ENCODE data around the gene MMS22L.

The MMS22L gene, protein sequence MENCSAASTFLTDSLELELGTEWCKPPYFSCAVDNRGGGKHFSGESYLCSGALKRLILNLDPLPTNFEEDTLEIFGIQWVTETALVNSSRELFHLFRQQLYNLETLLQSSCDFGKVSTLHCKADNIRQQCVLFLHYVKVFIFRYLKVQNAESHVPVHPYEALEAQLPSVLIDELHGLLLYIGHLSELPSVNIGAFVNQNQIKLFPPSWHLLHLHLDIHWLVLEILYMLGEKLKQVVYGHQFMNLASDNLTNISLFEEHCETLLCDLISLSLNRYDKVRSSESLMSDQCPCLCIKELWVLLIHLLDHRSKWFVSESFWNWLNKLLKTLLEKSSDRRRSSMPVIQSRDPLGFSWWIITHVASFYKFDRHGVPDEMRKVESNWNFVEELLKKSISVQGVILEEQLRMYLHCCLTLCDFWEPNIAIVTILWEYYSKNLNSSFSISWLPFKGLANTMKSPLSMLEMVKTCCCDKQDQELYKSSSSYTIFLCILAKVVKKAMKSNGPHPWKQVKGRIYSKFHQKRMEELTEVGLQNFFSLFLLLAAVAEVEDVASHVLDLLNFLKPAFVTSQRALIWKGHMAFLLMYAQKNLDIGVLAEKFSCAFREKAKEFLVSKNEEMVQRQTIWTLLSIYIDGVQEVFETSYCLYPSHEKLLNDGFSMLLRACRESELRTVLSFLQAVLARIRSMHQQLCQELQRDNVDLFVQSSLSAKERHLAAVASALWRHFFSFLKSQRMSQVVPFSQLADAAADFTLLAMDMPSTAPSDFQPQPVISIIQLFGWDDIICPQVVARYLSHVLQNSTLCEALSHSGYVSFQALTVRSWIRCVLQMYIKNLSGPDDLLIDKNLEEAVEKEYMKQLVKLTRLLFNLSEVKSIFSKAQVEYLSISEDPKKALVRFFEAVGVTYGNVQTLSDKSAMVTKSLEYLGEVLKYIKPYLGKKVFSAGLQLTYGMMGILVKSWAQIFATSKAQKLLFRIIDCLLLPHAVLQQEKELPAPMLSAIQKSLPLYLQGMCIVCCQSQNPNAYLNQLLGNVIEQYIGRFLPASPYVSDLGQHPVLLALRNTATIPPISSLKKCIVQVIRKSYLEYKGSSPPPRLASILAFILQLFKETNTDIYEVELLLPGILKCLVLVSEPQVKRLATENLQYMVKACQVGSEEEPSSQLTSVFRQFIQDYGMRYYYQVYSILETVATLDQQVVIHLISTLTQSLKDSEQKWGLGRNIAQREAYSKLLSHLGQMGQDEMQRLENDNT

DNA sequence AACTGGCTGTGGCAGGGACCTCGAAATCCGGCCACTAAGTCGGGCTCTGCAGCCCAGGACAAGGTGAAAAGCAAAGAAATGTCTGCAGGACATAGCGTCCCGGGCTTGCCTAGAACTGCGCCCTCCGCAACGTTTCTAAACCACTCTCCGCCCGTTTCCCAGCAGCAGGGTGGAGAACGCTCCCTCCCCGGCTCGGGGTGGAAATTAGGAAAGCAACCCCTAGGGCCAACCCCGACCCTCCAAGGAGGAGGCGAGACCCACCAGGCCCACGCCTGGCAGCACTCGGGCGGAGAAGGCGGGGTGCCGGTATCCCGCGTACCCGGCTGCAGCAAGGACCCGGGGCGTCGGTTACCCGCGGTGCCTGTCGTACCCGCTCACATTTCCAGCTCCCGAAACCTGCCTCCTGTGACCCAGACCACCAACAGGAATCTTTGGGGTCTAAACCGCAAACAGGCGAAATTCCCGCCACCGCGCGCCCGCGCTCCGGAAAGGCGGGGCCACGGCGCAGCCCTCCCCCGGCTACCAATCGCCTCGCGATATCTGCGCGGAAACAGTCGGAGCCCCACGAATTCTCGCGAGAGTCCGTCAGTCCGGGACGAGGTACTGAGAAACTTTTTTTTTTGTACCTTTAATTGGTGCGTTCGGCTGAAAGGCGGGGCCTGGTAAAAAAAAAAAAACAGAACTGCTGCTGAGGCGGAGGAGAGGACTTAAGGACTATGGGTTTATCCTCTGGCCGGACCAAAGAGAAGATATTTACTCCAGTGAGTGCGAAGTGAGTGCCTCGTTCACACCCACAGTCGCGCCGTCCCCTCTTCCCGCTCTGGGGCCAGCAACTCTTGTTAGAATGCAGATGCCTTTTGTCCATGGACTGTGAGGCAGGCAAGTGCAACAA is at the start of gene MMS22L:
TSS of gene MMS22L (minus strand) at position 491 of the 892 bp plus-strand sequence. CDS start 739 bp downstream, outside the sequence.
- no peak for FAIRE-seq

DNA sequence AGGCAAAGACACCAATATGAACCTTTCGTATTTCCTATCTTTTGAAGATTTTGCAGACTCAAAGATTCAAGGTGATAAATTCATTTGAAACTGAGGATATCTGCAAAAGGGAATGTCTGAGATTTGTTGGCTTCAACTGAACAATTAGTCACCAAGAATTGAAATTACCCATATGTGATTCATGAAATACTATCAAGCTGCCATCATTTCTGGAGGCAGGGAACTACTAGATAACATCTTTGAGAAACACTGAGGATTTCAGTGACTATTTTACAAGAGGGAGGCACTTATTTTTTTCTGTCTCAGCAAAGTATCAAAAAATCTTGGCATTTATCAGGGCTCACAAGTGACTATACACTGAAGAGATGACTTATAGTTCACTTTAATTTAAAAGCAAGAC is 39.8 kb upstream of the MMS22L start:
- no peak for FAIRE-seq

DNA sequence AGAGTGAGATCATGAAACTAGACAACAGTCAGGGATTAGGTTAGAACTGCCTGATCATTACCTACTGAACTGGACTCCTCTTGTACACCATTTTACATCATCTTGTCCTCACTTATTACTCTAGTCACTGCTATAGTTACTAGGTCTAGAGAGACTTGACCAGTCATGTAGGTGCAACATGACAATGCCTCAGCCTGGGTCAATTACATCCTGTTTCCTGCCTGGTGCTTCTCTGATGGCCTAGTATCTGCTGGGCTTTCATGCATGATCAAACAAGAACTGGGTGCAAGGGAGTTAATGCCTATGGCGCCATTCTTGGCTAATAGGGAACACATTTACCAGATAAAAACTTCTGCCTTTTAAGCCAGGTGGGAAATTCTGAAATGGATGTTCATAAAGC is 39.2 kb upstream of the MMS22L start:
- FAIRE-seq: no peak

DNA sequence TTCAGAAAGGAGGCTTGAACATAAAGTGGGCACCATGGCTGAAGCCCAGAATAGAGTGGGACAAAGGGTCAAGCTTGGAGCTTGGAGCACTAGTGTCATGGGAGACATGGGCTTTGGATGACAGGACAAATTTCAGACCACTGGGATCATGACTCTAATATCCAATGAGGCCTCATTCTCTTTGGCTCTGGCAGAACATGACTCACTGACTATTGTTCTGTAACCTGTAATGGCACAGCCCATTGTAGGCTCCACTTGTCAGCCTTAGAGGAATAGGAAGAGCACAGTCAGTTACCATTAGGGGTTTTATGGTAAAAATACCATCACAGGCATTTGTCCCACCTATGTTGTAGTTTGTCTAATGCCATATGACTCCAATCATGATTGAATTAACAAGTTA is 34.0 kb upstream of the MMS22L start:
- FAIRE-seq: no peak

DNA sequence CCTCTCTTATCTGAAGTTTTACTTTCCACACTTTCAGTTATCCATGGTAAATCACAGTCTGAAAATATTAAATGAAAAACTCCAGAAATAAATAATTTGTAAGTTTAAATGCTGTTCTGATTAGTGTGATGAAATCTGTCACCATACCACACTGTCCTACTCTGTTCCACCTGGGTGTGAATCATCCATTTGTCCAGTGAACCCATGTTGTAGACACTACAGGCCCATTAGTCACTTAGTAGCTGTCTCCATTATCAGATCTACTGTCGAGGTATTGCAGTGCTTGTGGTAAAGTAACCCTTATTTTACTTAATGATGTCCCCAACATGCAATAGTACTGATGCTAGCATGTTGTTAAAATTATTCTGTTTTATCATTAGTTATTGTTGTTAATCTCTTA is 29.2 kb upstream of the MMS22L start:
- no peak for FAIRE-seq

DNA sequence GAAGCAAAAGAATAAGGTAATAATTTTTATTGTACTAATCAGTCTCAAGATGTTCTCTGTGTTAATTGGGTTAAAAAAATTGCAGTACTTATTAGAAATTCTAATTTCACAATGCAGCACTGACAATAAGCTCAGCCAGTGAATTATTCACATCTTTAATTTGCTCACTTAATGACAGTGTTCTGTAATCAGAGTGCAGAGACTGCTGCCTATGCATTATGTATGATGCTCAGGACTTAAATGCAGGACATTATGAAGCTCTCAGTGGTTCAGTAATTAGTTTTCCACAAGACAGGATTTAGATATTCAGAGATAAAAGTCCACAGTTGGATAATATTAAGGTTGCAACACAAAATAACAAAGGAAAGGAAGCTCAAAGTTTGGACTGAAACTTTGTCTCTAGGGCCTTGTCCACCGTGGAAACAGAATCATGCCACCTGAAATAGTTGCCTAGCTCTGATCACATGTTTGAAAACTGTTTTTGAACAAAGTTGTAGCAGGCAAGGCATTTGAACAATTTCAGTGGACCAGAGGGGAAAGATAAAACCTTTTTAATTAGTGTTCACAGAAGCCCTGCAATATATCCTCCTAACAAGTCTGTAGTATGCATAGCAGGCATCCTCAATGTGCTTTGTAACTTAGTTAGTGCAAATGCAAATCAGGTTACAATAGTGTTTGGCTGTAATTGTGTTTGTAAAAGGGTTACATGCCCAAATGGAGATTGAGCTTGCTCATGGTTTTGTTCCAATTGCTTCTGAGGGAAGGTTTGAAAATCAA is 23.7 kb upstream of the MMS22L start:
- FAIRE-seq: no peak

DNA sequence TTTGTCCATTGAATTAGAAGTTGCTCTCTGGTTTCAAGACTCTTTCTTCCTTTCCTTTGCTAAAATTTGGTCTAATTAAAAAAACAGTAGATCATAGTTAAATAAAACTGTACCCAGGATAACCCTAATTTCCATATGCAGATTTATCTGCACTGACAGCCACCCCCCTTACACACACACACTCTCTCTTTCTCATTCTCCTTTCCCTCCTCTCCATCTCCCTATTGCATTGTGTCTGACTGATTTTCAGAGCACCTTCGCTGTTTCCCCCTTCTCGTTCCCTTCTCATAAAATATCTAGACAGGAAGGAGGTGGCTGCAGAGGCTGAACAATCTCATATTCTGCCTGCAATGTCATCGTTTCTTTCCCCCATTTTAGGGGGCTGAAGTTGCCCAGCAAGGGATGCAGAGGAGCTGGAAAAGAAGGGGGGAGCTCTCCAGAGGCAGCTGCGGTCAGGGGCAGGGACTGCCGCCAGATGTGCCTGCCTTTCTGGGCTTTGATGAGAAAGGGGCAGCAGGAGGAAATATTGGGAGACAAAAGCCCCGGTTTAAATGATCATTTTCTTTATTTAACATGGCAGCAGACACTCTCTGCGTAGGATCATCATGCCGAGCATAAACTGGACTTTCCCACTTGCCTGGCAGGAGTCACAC is 22.5 kb upstream of the MMS22L start:
- FAIRE-seq: no peak

DNA sequence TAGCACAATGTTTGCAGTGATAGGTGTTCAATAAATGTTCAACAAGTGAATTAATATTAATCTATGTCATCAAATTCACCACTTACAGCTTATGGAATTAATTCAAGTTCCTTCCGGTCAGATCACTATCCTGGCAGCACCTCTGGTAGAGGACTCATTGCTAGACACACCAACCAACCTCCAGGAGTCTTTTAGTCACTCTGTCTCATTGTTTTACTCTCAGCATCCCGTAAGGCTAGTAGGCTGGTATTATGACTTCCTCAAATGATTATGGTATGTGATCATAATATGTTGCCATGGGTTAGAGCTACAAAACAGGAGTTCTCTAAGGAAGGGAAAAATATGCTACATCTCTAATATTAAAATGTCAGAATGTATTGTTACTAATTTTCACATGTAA is 21.7 kb upstream of the MMS22L start:
- FAIRE-seq: no peak

DNA sequence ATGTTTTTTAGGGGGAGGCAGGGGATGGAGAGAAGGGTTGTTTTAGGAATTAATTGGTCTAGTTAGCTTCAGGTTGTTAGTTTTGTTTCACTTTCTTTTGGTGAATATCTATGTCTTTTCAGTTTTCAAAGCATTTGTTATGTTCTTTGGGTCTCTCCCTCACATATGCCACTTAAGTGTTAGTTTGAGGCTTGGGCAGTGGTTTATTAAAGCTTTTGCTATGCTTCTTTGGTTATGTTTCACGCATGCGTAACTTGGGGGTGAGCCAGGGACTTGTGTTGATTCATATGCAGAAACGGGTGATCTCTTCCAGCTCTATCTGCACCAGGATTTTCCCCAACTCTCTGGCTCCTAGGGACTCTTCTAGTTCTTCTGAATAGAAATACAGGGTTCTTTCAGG is 11.4 kb upstream of the MMS22L start:
- FAIRE-seq: no peak

DNA sequence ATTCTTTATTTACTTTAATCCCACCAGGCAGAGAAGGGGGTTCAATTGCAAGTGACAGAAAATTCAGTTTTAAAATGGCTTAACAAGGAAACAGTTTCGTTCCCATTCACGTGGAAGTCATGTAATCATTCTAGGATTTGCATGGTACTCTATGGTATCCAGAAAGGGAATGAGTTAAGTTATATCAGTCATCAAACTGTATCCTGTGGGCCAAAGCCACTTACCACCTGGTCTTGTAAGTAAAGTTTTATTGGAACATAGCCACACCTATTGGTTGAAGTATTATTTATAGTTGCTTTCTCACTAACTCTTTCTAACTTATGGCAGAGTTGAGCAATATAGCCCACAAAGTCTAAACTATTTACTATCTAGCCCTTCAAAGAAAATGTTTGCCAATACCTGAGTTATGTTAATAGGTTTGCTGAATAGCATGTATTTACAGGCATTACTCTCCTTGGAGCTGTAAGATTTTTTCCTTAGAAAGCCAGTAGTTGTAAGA is 10.2 kb upstream of the MMS22L start:
- FAIRE-seq: no peak

DNA sequence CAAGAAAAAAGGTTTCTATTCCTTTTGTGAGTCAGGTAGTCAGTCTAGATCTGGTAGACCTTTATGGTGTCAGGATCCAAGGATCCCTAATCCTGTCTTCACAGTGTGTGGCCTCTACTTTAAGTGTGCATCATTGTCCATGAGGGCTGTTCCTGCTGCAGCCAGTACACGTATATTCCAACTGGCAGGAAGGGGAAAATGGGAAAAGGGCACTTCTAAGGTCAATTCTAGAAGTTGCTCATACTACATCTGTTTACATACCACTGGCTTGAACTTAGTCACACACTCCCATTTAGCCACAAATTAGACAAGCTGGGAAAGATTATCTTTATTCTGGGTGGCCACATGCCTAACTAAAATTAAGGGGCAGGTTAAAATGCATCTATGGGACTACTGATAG is 9.7 kb upstream of the MMS22L start:
- no peak for FAIRE-seq

DNA sequence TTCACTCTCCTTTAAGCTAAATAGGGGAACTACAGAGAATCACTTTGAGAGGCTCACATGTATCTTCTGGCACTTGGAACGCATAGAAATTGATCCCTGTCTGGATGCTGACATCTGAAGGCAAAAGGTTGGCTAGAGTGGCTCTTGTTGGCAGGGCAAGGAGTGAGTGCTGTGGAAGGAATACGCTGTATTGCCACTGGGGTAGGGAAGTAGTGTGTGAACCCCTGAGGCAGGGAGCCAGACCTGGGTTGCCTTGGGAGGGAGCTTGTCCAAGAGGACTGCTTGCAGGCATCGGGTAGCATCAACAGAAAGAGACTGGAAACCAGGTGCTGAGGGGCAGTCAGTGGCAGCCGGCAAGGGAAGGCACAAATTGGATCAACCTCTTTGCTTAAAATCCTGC is 8.9 kb upstream of the MMS22L start:
- no peak for FAIRE-seq

DNA sequence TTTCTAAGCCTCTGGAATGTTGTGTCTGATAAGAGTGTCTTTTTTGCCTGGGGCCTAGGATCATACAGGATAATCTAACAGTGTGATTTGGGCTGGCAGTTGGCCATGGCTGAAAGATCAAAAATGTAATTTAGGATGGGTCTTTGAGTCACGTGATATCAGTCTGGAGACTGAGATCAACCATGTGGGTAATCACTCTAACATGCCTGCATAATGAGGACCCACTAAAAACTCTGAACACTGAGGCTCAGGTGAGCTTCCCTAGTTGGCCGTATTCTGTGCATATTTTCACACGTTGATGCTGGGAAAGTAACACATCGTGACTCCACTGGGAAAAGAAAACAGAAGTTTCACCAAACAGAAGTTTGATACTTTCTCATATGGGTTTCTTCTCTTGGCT is 6.3 kb upstream of the MMS22L start:
- no peak for FAIRE-seq

DNA sequence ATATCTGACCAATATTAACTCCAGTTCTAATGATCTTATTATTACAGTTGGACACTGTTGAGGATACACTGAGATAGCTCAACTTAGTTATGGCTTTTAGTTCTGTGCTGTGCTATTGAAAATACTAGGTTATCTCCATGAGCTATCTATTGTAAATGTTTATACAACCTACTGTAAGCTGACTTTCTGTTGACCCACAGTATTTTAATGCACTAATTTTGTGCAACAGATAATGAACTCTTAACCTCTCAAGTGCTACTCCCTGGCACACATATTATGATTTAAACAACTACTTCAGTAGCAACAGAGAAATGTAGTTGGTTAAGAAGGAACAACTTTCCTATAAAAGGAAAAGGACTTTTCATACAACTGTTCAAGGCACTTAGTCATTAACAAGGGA is 5.2 kb upstream of the MMS22L start:
- no peak for FAIRE-seq

DNA sequence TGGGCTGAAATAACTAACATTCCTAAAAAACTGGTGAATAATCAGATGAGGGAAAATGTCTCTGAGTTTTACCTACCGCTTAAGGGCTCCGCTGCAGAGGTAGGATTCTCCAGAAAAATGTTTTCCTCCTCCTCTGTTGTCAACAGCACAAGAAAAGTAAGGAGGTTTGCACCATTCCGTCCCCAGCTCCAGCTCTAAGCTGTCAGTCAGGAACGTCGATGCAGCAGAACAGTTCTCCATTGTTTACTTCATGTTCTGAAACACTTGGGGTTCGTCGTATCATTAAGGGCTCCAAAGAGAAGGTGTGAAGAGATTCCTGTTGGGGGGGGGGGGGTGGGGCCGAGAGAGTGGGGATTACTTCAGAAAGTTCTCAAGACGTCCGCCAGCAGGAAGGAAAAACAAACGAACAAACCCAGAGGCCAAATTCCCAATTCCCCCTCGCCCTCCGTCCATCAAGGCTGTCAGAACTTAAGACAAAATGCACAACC is 734 bp downstream of the MMS22L start:
- no peak for FAIRE-seq

DNA sequence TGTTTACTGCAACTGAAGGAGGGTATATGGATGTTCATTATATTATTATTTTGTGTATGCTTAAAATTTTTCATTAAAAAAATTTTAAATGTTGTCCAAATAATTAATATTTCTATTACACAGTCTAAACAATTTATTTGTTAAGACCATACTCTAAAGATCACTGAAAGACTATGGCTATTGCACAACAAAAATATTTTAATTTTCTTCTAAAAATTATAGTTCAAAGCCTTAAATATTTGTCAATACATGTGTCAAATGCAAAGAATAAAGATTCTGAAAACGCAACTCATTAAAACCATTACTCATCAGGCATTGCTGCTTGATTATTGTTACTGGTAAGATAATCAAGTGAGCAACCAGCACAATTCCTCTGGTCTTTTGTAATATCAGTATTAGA is 2.2 kb downstream of the MMS22L start:
- no peak for FAIRE-seq

DNA sequence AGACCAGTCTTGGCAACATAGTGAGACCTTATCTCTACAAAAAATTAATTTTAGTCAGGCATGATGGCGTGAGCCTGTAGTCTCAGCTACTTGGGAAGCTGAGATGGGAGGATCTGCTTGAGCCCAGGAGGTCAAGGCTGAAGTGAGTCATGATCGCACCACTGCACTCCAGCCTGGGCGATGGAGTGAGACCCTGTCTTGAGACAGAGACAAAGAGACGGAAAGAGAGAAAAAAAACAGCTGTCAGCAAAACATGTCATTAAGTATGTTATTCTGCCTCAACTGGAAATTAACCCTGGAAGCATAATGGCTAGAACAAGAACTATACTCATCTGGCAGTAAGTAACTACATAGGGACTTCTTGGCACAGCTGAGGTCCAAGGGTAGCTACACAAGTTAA is 7.2 kb downstream of the MMS22L start:
- no peak for FAIRE-seq

DNA sequence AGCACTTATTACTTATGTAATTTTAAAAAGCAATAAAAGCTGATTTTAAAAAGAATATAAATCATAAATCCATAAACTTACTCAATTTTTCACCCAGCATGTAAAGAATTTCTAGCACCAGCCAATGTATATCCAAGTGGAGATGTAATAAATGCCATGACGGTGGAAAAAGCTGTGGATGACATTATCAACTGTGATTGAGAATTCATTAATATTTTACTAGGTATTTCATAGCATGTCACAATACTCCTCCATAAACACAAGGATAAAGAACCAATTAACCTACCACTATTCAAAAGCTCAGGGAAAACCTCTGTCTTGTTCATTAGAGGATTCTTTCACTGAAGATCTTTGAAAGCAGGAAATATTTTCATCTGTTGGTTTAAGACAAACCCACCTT is 13.2 kb downstream of the MMS22L start:
- no peak for FAIRE-seq

DNA sequence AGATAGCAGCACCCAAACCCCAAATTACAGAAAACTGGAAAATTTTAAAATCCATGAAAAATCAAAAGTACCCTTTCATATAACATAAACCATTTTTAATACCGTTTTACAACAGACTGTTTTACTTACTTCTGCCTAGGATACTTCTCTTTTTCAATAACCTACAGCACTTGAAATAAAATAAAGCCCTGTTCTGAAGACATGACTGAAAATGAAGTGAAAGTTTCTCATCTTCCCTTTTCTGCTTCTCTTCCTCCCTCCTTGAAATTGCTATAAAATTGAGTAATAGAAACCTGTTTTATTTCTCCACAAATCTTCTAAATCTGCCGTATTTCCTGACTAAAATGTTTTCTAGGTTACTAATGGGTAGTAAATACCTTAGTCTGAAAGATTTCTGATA is 20.3 kb downstream of the MMS22L start:
- no peak for FAIRE-seq

DNA sequence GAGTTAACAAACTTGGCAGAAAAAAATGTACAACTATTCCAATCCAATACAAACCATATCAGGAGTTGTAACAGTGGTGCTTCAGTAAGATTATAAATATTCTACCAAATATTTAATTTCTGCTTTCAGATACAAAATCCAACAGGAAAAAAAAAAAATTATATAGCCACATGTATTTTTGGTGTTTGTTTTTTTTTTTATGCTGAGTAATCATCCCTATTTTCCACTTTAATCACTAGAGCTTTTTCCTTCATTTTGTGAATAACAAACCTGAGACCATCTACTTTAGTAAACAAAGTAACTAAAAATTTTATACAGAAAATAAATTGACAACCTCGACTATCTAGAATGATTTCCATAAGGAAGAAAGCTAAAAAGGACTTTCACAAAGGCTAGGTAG is 36.2 kb downstream of the MMS22L start:
- no peak for FAIRE-seq
